K562 (cell line): ENCODE data around the gene CHAF1A. TPM values are rescaled to one million over a fixed set of nuclear protein-coding genes. Genes with fewer than 3 reads are reported as not detected.

Source experiments
- ATAC-seq: fragments of 200-7000 bp; cut with Tn5 transposase; 3 replicates; pipeline ENCODE4 v1.9.1; 2020; ENCODE audit warnings: moderate library complexity
- BruUV-seq: library from RNA; stranded (reverse); fragments of 400-500 nt; replicated peaks from 2 replicates; lab custom pipeline; 2021; lab: Mats Ljungman, UMichigan
- CTCF ChIA-PET: fragments of 300-600 bp; formaldehyde crosslinking; extraction: SDS; loops from one replicate; lab custom pipeline; 2021; ENCODE audit warnings: low intra/inter-chr PET ratio; lab: Yijun Ruan, JAX
- POLR2A ChIA-PET: fragments of 300-600, 350-650 bp; sonication (Branson Sonifier 250); formaldehyde crosslinking; extraction: SDS; loops from one replicate; lab custom pipeline; 2021; ENCODE audit warnings: antibody characterized with exemption, inconsistent platforms; lab: Yijun Ruan, JAX
- DNase-seq, 4 experiments: peaks; one replicate each; pipeline versions ENCODE4 v3.0.0 to v3.0.0-alpha.2; 2011 to 2018; ENCODE audit warnings: low spot score in 3 of 4, mixed read lengths in 3 of 4; ENCODE audit errors: extremely low read depth in 1 of 4
- FAIRE-seq: peaks from 2 replicates; lab custom pipeline; 2011; peaks lifted over from hg19 to GRCh38; lab: Jason Lieb, UNC
- H2AFZ ChIP-seq: 2 replicates; pipeline ENCODE4 v1.6.0; 2011; ENCODE audit warnings: low read depth, low read length, control low read depth, inconsistent platforms
- H3K27ac ChIP-seq: fragments of 200-600 bp; 3 replicates; pipeline ENCODE4 v1.8.0; 2011; ENCODE audit warnings: low read depth, mild to moderate bottlenecking, control low read depth, inconsistent platforms, low read length, moderate library complexity, mixed read lengths; ENCODE audit errors: extremely low read depth
- H3K27me3 ChIP-seq, 2 experiments: fragments of 300-600 bp in 1 of 2; 2 replicates in 1 of 2; 3 replicates in 1 of 2; pipeline versions ENCODE4 v1.6.0 to v1.8.0; 2011; ENCODE audit warnings: inconsistent platforms in 2 of 2, low read length in 2 of 2, mild to moderate bottlenecking in 1 of 2, mixed read lengths in 1 of 2, moderate library complexity in 1 of 2; ENCODE audit not compliant: control insufficient read depth in 2 of 2, insufficient read depth in 2 of 2
- H3K36me3 ChIP-seq: fragments of 300-600 bp; 3 replicates; pipeline ENCODE4 v1.8.0; 2011; ENCODE audit warnings: mild to moderate bottlenecking, low read length, inconsistent platforms; ENCODE audit not compliant: control insufficient read depth, insufficient read depth
- H3K4me1 ChIP-seq, 2 experiments: fragments of 200-600 bp in 1 of 2; replicated peaks in 1 of 2; 2 replicates in 1 of 2; 3 replicates in 1 of 2; pipeline versions ENCODE4 v1.5.1 to v1.8.0; 2011; ENCODE audit warnings: inconsistent platforms in 2 of 2, low read length in 2 of 2, mild to moderate bottlenecking in 1 of 2, mixed read lengths in 1 of 2, moderate library complexity in 1 of 2; ENCODE audit not compliant: control insufficient read depth in 2 of 2, insufficient read depth in 2 of 2
- H3K4me2 ChIP-seq: 2 replicates; pipeline ENCODE4 v1.6.1; 2011; ENCODE audit warnings: low read length, control low read depth, inconsistent platforms, mixed read lengths; ENCODE audit not compliant: insufficient read depth
- H3K4me3 ChIP-seq: fragments of 200-600 bp; sonication (generic), shearing (Covaris generic); 2 replicates; pipeline ENCODE4 v1.5.1; 2016; ENCODE audit warnings: control low read depth, inconsistent platforms
- H3K79me2 ChIP-seq: fragments of 200-600 bp; 3 replicates; pipeline ENCODE4 v1.8.0; 2011; ENCODE audit warnings: low read length, inconsistent platforms; ENCODE audit not compliant: control insufficient read depth, insufficient read depth
- H3K9ac ChIP-seq, 2 experiments: 2 replicates each; pipeline versions ENCODE4 v1.6.0 to v1.6.1; 2011; ENCODE audit warnings: low read depth in 2 of 2, low read length in 2 of 2, control low read depth in 1 of 2, inconsistent platforms in 1 of 2, mild to moderate bottlenecking in 1 of 2, mixed read lengths in 1 of 2; ENCODE audit not compliant: insufficient read depth in 1 of 2
- H3K9me1 ChIP-seq: one replicate; pipeline ENCODE4 v1.6.0; 2011; ENCODE audit warnings: inconsistent platforms, mild to moderate bottlenecking, low read length, moderate library complexity; ENCODE audit not compliant: control insufficient read depth, insufficient read depth
- H3K9me3 ChIP-seq: replicated peaks from 2 replicates; pipeline ENCODE4 v1.5.1; 2011; ENCODE audit warnings: low read depth, low read length, inconsistent platforms; ENCODE audit not compliant: control insufficient read depth, insufficient read depth
- H4K20me1 ChIP-seq: replicated peaks from 2 replicates; pipeline ENCODE4 v1.6.1; 2011; ENCODE audit warnings: low read length, inconsistent platforms, mixed read lengths; ENCODE audit not compliant: control insufficient read depth, insufficient read depth
- COPS2 ChIP-seq: fragments of 450-650 bp; conservative IDR thresholded peaks from 2 replicates; pipeline ENCODE4 v1.6.1; 2016; ENCODE audit warnings: mild to moderate bottlenecking, moderate library complexity
- ERF ChIP-seq: fragments of 450-650 bp; formaldehyde crosslinking; IDR thresholded peaks from 2 replicates; pipeline ENCODE4 v1.4.0; 2020; ENCODE audit warnings: mild to moderate bottlenecking, mixed read lengths
- PKNOX1 ChIP-seq: fragments of 450-650 bp; IDR thresholded peaks from 2 replicates; pipeline ENCODE4 v1.6.1; 2016
- THRAP3 ChIP-seq: fragments of 450-650 bp; IDR thresholded peaks from 2 replicates; pipeline ENCODE4 v1.6.1; 2016; ENCODE audit warnings: mild to moderate bottlenecking, inconsistent platforms, borderline replicate concordance
- VEZF1 ChIP-seq: fragments of 200-800 bp; sonication (Bioruptor generic); IDR thresholded peaks from 2 replicates; pipeline ENCODE4 v1.6.1; 2017; ENCODE audit warnings: missing genetic modification characterization, missing compliant biosample characterization
- ZNF143 ChIP-seq: sonication (generic); formaldehyde crosslinking; IDR thresholded peaks from 2 replicates; pipeline ENCODE4 v1.9.0; 2022; ENCODE audit warnings: mild to moderate bottlenecking, missing genetic modification reagents
- WGBS: fragments of 100-300 bp; shearing (Covaris generic); methylation state at CpG from one replicate; pipeline ENCODE4 v1.1.6; 2016; ENCODE audit warnings: low coverage, mixed read lengths; ENCODE audit not compliant: insufficient coverage; ENCODE audit errors: missing lambda C conversion rate; 5-methylcytosine and 5-hydroxymethylcytosine counted together
- in situ Hi-C: fragments of 300-500 bp; cut with MboI; formaldehyde crosslinking; loops from 4 replicates; pipeline ENCODE4 v1.15.0; 2018; ENCODE audit warnings: inconsistent platforms, mixed read lengths
- intact Hi-C: fragments of 100-400 bp; cut with micrococcal nuclease; formaldehyde crosslinking; loops from 2 replicates; pipeline ENCODE4 v1.14.2; 2022
- polyA plus RNA-seq, 8 experiments: library from polyadenylated mRNA; depleted of rRNA in 4 of 8; stranded (reverse) in 5 of 8; unstranded in 3 of 8; fragments of >200 nt; fragmentation: Nextera tagmentation in 2 of 8; fragmentation: Illumina TruSeq in 1 of 8; extraction: Ambion mirVana in 2 of 8; extraction: Trizol in 1 of 8; gene quantifications; 2 replicates each; pipeline versions ENCODE4 v1.2.1 to v1.2.3, GENCODE V29; 2011 to 2014; ENCODE audit warnings: inconsistent platforms in 1 of 8, missing spikeins in 1 of 8
- total RNA-seq, 7 experiments: library from RNA; depleted of rRNA in 6 of 7; stranded (reverse); fragments of >200 nt in 6 of 7; fragmentation: Illumina TruSeq in 2 of 7; extraction: Trizol in 2 of 7; gene quantifications; 2 replicates each; pipeline versions ENCODE4 v1.2.1 to v1.2.3, GENCODE V29; 2011 to 2021; ENCODE audit warnings: low replicate concordance in 1 of 7

Gene CHAF1A
- total and polyA plus RNA-seq, 9 of the 15 experiments (the other 6 are each of a cell fraction or from before 2014, with no cell fraction given), result 1.6 to 86.9 (median 45.2) TPM

GRCh38 chr19:4379383-4380253 lies 22.8 kb upstream of the CHAF1A start:
- ATAC-seq (no peak), FAIRE-seq (no peak)
- Histone ChIP-seq H3K9ac (peak overlapping the region in 1 of 2 experiments; percentile 73; a peak in 2 of 4 replicates), H4K20me1 (peaks cover 28% of the 10 kb centered on the region)
- intact Hi-C loops, result no loop called here
- TF ChIP-seq ZNF143 (0 out of 2 replicates have a peak, but pooled peaks have one; percentile 12), THRAP3 (no peak)
- TF ChIP-seq, all 486 proteins: peak for 1
- Histone ChIP-seq H3K36me3 (peaks cover 49% of the 10 kb centered on the region; the same call in 2 of the 3 replicates), H3K4me3 (no peak overlapping the region), H3K27ac (peak overlapping the region; percentile 41; the same call in 1 of the 3 replicates), H3K4me2 (no peak overlapping the region), H3K9me1 (no peaks in the 10 kb centered on the region), H3K4me1 (peaks cover 58 to 81% of the 10 kb centered on the region in 2 experiments), H3K9me3 (no peaks in the 10 kb centered on the region), H3K27me3 (no peaks in the 10 kb centered on the region), H3K79me2 (peaks cover 88% of the 10 kb centered on the region), H2AFZ (no peak overlapping the region)
- no TSS peak for BruUV-seq
- in situ Hi-C loops, result no loop called here
- 86% methylated on average over 18 of the region's 20 CpGs for WGBS
- no peak for DNase-seq
- POLR2A ChIA-PET, result interaction anchor here (0.6 to 4.1 kb wide), 7 partner anchors 9 to 23 kb away, joined by 3 to 16 read pairs (median 3); partner anchors contain the start of gene CHAF1A
- CTCF ChIA-PET, result no interaction called here

GRCh38 chr19:4380254-4380727 lies 22.1 kb upstream of the CHAF1A start:
- Histone ChIP-seq H3K4me2 (no peak overlapping the region), H3K9me1 (no peaks in the 10 kb centered on the region), H3K9ac (peak overlapping the region in 1 of 2 experiments; percentile 73; a peak in 2 of 4 replicates), H3K4me3 (no peak overlapping the region), H2AFZ (no peak overlapping the region), H3K9me3 (no peaks in the 10 kb centered on the region), H4K20me1 (peaks cover 28% of the 10 kb centered on the region), H3K27me3 (no peaks in the 10 kb centered on the region), H3K36me3 (peaks cover 56% of the 10 kb centered on the region; the same call in 2 of the 3 replicates), H3K27ac (peak overlapping the region; percentile 41; the same call in 2 of the 3 replicates), H3K79me2 (peaks cover 88% of the 10 kb centered on the region), H3K4me1 (peaks cover 51 to 78% of the 10 kb centered on the region in 2 experiments)
- DNase-seq, result no peak
- peak; percentile 59; the same call in 1 of the 2 replicates for TF ChIP-seq PKNOX1
- no peak for TF ChIP-seq COPS2
- 0 out of 2 replicates have a peak, but pooled peaks have one; percentile 12 for TF ChIP-seq VEZF1 (CRISPR knock-in tag)
- no peak for TF ChIP-seq ERF
- intact Hi-C loops (no loop called here), in situ Hi-C loops (no loop called here)
- ChIA-PET POLR2A (interaction anchor here (0.6 to 1.2 kb wide), 5 partner anchors 9 to 22 kb away, joined by 3 to 4 read pairs (median 3); partner anchors contain the start of gene CHAF1A), CTCF (no interaction called here)
- ATAC-seq, result no peak
- 69% methylated on average over 16 of the region's 17 CpGs for WGBS
- peak; percentile 37 for FAIRE-seq
- BruUV-seq, result no TSS peak
